ENCODE data around the gene SRGAP3.

Gene SRGAP3

GRCh38 chr3:8964436-8965370, 284.7 kb downstream of the SRGAP3 start:
- H3K27ac ChIP-seq: peak overlapping the region; percentile 81
- DNase-seq (ENCODE audit: low read depth, low spot score): peak; percentile 70

GRCh38 chr3:8963137-8963853, 286.2 kb downstream of the SRGAP3 start, which contains the start of gene RAD18:
Gene RAD18, minus strand, starts transcription at chr3:8963472. Its CDS starts 87 bp downstream, at chr3:8963385.
- DNase-seq (ENCODE audit: low read depth, low spot score): peak; percentile 37
- H3K27ac ChIP-seq: peak within 1 kb of the TSS; percentile 81

GRCh38 chr3:8962226-8962861, 287.1 kb downstream of the SRGAP3 start:
- DNase-seq (ENCODE audit: low read depth, low spot score): no peak
- H3K27ac ChIP-seq: no peak overlapping the region

- no peak overlapping the region for H3K27ac ChIP-seq
- no peak for DNase-seq (ENCODE audit: low read depth, low spot score)
Measured at GRCh38 chr3:8959668-8960067, 289.8 kb downstream of the SRGAP3 start.

GRCh38 chr3:8954938-8955763, 294.3 kb downstream of the SRGAP3 start:
- no peak for DNase-seq (ENCODE audit: low read depth, low spot score)
- H3K27ac ChIP-seq: no peak overlapping the region

- no peak overlapping the region for H3K27ac ChIP-seq
- DNase-seq (ENCODE audit: low read depth, low spot score): no peak
Measured at GRCh38 chr3:8953313-8953712, 296.1 kb downstream of the SRGAP3 start.

GRCh38 chr3:8952130-8952529, 297.3 kb downstream of the SRGAP3 start:
- DNase-seq (ENCODE audit: low read depth, low spot score): no peak
- no peak overlapping the region for H3K27ac ChIP-seq

- no peak overlapping the region for H3K27ac ChIP-seq
- no peak for DNase-seq (ENCODE audit: low read depth, low spot score)
Measured at GRCh38 chr3:8945890-8946600, 303.4 kb downstream of the SRGAP3 start.

- DNase-seq (ENCODE audit: low read depth, low spot score): no peak
- H3K27ac ChIP-seq: no peak overlapping the region
Measured at GRCh38 chr3:8942746-8943488, 306.5 kb downstream of the SRGAP3 start.

- DNase-seq (ENCODE audit: low read depth, low spot score): no peak
- H3K27ac ChIP-seq: no peak overlapping the region
Measured at GRCh38 chr3:8942115-8942514, 307.3 kb downstream of the SRGAP3 start.

GRCh38 chr3:8938021-8938420, 311.4 kb downstream of the SRGAP3 start:
- DNase-seq (ENCODE audit: low read depth, low spot score): no peak
- peak overlapping the region; percentile 80 for H3K27ac ChIP-seq

- peak; percentile 12 for DNase-seq (ENCODE audit: low read depth, low spot score)
- H3K27ac ChIP-seq: peak overlapping the region; percentile 80
Measured at GRCh38 chr3:8937064-8938020, 312.1 kb downstream of the SRGAP3 start.

- no peak for DNase-seq (ENCODE audit: low read depth, low spot score)
- H3K27ac ChIP-seq: no peak overlapping the region
Measured at GRCh38 chr3:8932507-8932906, 316.9 kb downstream of the SRGAP3 start.

GRCh38 chr3:8931342-8931741, 318.1 kb downstream of the SRGAP3 start:
- no peak overlapping the region for H3K27ac ChIP-seq

More at GRCh38 chr3:8931342-8931741, 318.1 kb downstream of the SRGAP3 start:
- DNase-seq (ENCODE audit: low read depth, low spot score): no peak
